GM10248 (cell line): ENCODE results near the gene BGLAP.

Source experiments
- CTCF ChIA-PET: fragments of 300-600 bp; sonication (Branson Sonifier 250); formaldehyde crosslinking; extraction: SDS; loops from one replicate; lab custom pipeline; 2021; ENCODE audit warnings: antibody characterized with exemption; lab: Yijun Ruan, JAX
- POLR2A ChIA-PET: fragments of 350-650 bp; sonication (Branson Sonifier 250); formaldehyde crosslinking; extraction: SDS; loops from one replicate; lab custom pipeline; 2020; ENCODE audit warnings: antibody characterized with exemption; lab: Yijun Ruan, JAX
- DNase-seq: peaks from one replicate; pipeline ENCODE4 v3.0.0; 2012; ENCODE audit errors: extremely low spot score
- CTCF ChIP-seq: IDR thresholded peaks from 2 replicates; pipeline ENCODE4 v1.5.1; 2012; ENCODE audit warnings: mild to moderate bottlenecking, low read depth; ENCODE audit errors: extremely low read depth, missing control alignments, control extremely low read depth

BGLAP gene

GRCh38 chr1:156198831-156199349 is 43.1 kb upstream of the BGLAP start:
- DNase-seq = peak; percentile 52
- TF ChIP-seq CTCF = no peak
- ChIA-PET CTCF (interaction anchor here (0.8 to 4.5 kb wide), 14 partner anchors 11 to 102 kb away, joined by 3 to 27 read pairs (median 5); partner anchors contain the start of gene SEMA4A), POLR2A (interaction anchor here (0.5 to 2.7 kb wide), 2 partner anchors 14 to 104 kb away, joined by 3 to 12 read pairs; partner anchors contain the start of gene PMF1)

GRCh38 chr1:156200044-156200443 is 41.9 kb upstream of the BGLAP start:
- DNase-seq = no peak
- TF ChIP-seq CTCF = no peak
- ChIA-PET POLR2A (interaction anchor here (2.7 kb wide), 1 partner anchor 12 kb away, joined by 12 read pairs; the partner anchor contains the start of gene PMF1), CTCF (interaction anchor here (1.0 to 4.5 kb wide), 11 partner anchors 9 to 134 kb away, joined by 3 to 27 read pairs (median 4); no protein-coding TSS in a partner anchor)

GRCh38 chr1:156203331-156203730 is 38.7 kb upstream of the BGLAP start:
- POLR2A ChIA-PET = no interaction called here
- CTCF ChIA-PET = interaction anchor here (1.4 to 3.2 kb wide), 3 partner anchors 9 to 106 kb away, joined by 4 to 14 read pairs (median 5); partner anchors contain the start of gene PMF1
- no peak for TF ChIP-seq CTCF
- DNase-seq = no peak

- CTCF ChIA-PET = interaction anchor here (1.2 to 1.8 kb wide), 2 partner anchors 13 to 20 kb away, joined by 4 to 8 read pairs; no protein-coding TSS in a partner anchor
- TF ChIP-seq CTCF = no peak
- no peak for DNase-seq
- POLR2A ChIA-PET = no interaction called here
Measured at GRCh38 chr1:156204686-156205085, 37.3 kb upstream of the BGLAP start.

GRCh38 chr1:156211243-156211642 is 30.7 kb upstream of the BGLAP start:
- ChIA-PET CTCF (interaction anchor here (1.0 to 2.4 kb wide), 4 partner anchors 9 to 15 kb away, joined by 4 to 14 read pairs (median 12); no protein-coding TSS in a partner anchor), POLR2A (no interaction called here)
- DNase-seq = no peak
- TF ChIP-seq CTCF = no peak

GRCh38 chr1:156212130-156212529 is 29.9 kb upstream of the BGLAP start:
- DNase-seq = no peak
- ChIA-PET CTCF (interaction anchor here (1.0 to 4.8 kb wide), 7 partner anchors 10 to 40 kb away, joined by 3 to 63 read pairs (median 4); partner anchors contain the start of gene SLC25A44), POLR2A (interaction anchor here (1.0 to 2.1 kb wide), 6 partner anchors 13 to 94 kb away, joined by 3 to 12 read pairs (median 7); partner anchors contain the start of gene SLC25A44)
- TF ChIP-seq CTCF = no peak
